ENCODE data around the gene OR51B5. TPM values are rescaled to one million over a fixed set of nuclear protein-coding genes. Genes with fewer than 3 reads are reported as not detected.

Gene OR51B5
- total and polyA plus RNA-seq, 2 donors (not counting 1 experiment from before 2014, with no cell fraction given) = 0.06 to 0.17 TPM

- Histone ChIP-seq H3K27me3 (ENCODE audit: control insufficient read depth, insufficient read depth, low read length) (no peaks in the 10 kb centered on the region), H4K20me1 (ENCODE audit: control insufficient read depth, extremely low read depth, insufficient read depth, low read length) (no peaks in the 10 kb centered on the region), H3K4me2 (ENCODE audit: extremely low read depth, insufficient read depth, low read length) (no peak within 1 kb of the TSS), H3K9me3 (ENCODE audit: control insufficient read depth, insufficient read depth, low read depth, low read length) (no peaks in the 10 kb centered on the region), H3K4me3 (replicated peaks in 1 of 4; ENCODE audit: control extremely low read depth in 1 of 4, insufficient read depth in 1 of 4, low read depth in 3 of 4, low read length in 4 of 4) (no peak within 1 kb of the TSS), H3K27ac (ENCODE audit: insufficient read depth, low read length) (no peak within 1 kb of the TSS), H3K4me1 (ENCODE audit: control insufficient read depth, extremely low read depth, insufficient read depth, low read length) (no peaks in the 10 kb centered on the region), H3K36me3 (ENCODE audit: control insufficient read depth, insufficient read depth, low read length) (no peaks in the 10 kb centered on the region), H3K79me2 (ENCODE audit: control insufficient read depth, insufficient read depth, low read length) (no peaks in the 10 kb centered on the region), H3K9ac (ENCODE audit: insufficient read depth, low read length) (no peak within 1 kb of the TSS), H2AFZ (ENCODE audit: low read length) (no peak within 1 kb of the TSS)
- TF ChIP-seq CTCF (conservative IDR thresholded peaks at IDR 0.05 in 1 of 2, IDR thresholded peaks at IDR 0.05 in 1 of 2; ENCODE audit: low read depth in 1 of 2, low read length in 2 of 2) = no peak
- TF ChIP-seq EZH2 (IDR thresholded peaks at IDR 0.05; ENCODE audit: low read length, missing control alignments) = no peak
- no peak for DNase-seq (ENCODE audit: low read depth in 2 of 2)
Observed at GRCh38 chr11:5351208-5351607, 7.9 kb upstream of the OR51B5 start, which contains the start of gene OR51B6. Gene OR51B6 (plus strand): TSS chr11:5351508. CDS start chr11:5351508, 0 bp downstream.

GRCh38 chr11:5349550-5349949, 6.2 kb upstream of the OR51B5 start:
- Histone ChIP-seq H3K4me3 (replicated peaks in 1 of 4; ENCODE audit: control extremely low read depth in 1 of 4, insufficient read depth in 1 of 4, low read depth in 3 of 4, low read length in 4 of 4) (no peak overlapping the region), H3K9ac (ENCODE audit: insufficient read depth, low read length) (no peak overlapping the region), H3K36me3 (ENCODE audit: control insufficient read depth, insufficient read depth, low read length) (no peaks in the 10 kb centered on the region), H3K9me3 (ENCODE audit: control insufficient read depth, insufficient read depth, low read depth, low read length) (no peaks in the 10 kb centered on the region), H3K79me2 (ENCODE audit: control insufficient read depth, insufficient read depth, low read length) (no peaks in the 10 kb centered on the region), H3K4me1 (ENCODE audit: control insufficient read depth, extremely low read depth, insufficient read depth, low read length) (no peaks in the 10 kb centered on the region), H3K27ac (ENCODE audit: insufficient read depth, low read length) (no peak overlapping the region), H3K4me2 (ENCODE audit: extremely low read depth, insufficient read depth, low read length) (no peak overlapping the region), H3K27me3 (ENCODE audit: control insufficient read depth, insufficient read depth, low read length) (no peaks in the 10 kb centered on the region), H2AFZ (ENCODE audit: low read length) (no peak overlapping the region), H4K20me1 (ENCODE audit: control insufficient read depth, extremely low read depth, insufficient read depth, low read length) (no peaks in the 10 kb centered on the region)
- DNase-seq (ENCODE audit: low read depth in 2 of 2) = no peak
- TF ChIP-seq EZH2 (IDR thresholded peaks at IDR 0.05; ENCODE audit: low read length, missing control alignments) (no peak), CTCF (conservative IDR thresholded peaks at IDR 0.05 in 1 of 2, IDR thresholded peaks at IDR 0.05 in 1 of 2; ENCODE audit: low read depth in 1 of 2, low read length in 2 of 2) (no peak)

GRCh38 chr11:5348551-5349194, 5.3 kb upstream of the OR51B5 start:
- H3K4me3 ChIP-seq (replicated peaks in 1 of 4; ENCODE audit: control extremely low read depth in 1 of 4, insufficient read depth in 1 of 4, low read depth in 3 of 4, low read length in 4 of 4) = no peak overlapping the region
- no peaks in the 10 kb centered on the region for H3K36me3 ChIP-seq (ENCODE audit: control insufficient read depth, insufficient read depth, low read length)
- no peak overlapping the region for H3K27ac ChIP-seq (ENCODE audit: insufficient read depth, low read length)
- H3K79me2 ChIP-seq (ENCODE audit: control insufficient read depth, insufficient read depth, low read length) = no peaks in the 10 kb centered on the region
- no peaks in the 10 kb centered on the region for H3K27me3 ChIP-seq (ENCODE audit: control insufficient read depth, insufficient read depth, low read length)
- H3K9ac ChIP-seq (ENCODE audit: insufficient read depth, low read length) = no peak overlapping the region
- H3K9me3 ChIP-seq (ENCODE audit: control insufficient read depth, insufficient read depth, low read depth, low read length) = no peaks in the 10 kb centered on the region
- no peaks in the 10 kb centered on the region for H3K4me1 ChIP-seq (ENCODE audit: control insufficient read depth, extremely low read depth, insufficient read depth, low read length)
- H4K20me1 ChIP-seq (ENCODE audit: control insufficient read depth, extremely low read depth, insufficient read depth, low read length) = no peaks in the 10 kb centered on the region
- no peak for TF ChIP-seq CTCF (conservative IDR thresholded peaks at IDR 0.05 in 1 of 2, IDR thresholded peaks at IDR 0.05 in 1 of 2; ENCODE audit: low read depth in 1 of 2, low read length in 2 of 2)
- TF ChIP-seq EZH2 (IDR thresholded peaks at IDR 0.05; ENCODE audit: low read length, missing control alignments) = no peak
- no peak for DNase-seq (ENCODE audit: low read depth in 2 of 2)
- no peak overlapping the region for H2AFZ ChIP-seq (ENCODE audit: low read length)
- H3K4me2 ChIP-seq (ENCODE audit: extremely low read depth, insufficient read depth, low read length) = no peak overlapping the region
